ENCODE data around the gene RGS16.
"Not testable (repeated sequence)": the region's sequence is repeated elsewhere in the genome, so short reads cannot be mapped to it uniquely, and the experiment has no call there.

RGS16 gene

GRCh38 chr1:182604175-182605164 is at the start of gene RGS16:
Gene RGS16, minus strand, starts transcription at chr1:182604389. Its CDS starts 130 bp downstream, at chr1:182604259.
- DNase-seq = peak; percentile 96 to 97

DNA sequence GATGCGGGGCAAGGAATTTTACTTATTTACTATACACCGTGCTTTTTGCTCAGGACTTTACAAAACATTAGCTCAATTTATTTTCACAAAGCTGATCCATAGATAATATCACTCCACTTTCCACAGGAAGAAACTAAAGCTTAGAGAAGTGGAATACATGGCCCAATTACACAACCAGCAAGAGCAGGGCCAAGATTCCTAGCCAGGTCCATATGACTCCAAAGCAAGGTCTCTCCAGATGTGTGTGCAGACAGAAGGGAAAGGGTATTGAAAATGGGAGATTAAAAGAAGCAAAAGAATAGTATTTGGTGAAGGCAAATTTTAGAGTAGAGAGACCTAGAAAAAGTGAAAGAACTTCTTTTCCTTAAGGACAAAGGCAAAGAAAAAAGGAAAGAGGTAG is 49.8 kb upstream of the RGS16 start:
- no peak for DNase-seq

- no peak for DNase-seq
Measured at GRCh38 chr1:182652933-182653332, 48.7 kb upstream of the RGS16 start.

- DNase-seq = no peak
Measured at GRCh38 chr1:182651339-182651724, 47.1 kb upstream of the RGS16 start.

- DNase-seq = no peak
Measured at GRCh38 chr1:182650678-182651338, 46.6 kb upstream of the RGS16 start.

DNA sequence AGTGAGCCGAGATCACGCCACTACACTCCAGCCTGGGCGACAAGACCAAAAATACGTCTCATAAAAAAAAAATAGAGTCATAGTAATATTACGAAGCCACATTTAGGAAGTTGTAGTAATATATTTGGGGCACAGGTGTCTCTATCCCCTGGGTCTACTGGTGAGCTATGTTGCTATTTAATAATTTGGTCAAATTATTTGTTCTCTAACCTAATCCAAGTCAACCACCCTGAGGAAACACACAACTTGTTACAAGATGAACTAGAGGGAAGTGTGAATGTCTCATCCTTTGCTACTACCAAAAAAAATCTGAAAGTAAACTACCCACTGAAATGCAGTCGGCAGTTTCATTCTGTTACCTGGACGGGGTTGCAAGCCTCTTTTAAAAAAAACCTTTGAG is 44.9 kb upstream of the RGS16 start:
- DNase-seq = no peak

DNA sequence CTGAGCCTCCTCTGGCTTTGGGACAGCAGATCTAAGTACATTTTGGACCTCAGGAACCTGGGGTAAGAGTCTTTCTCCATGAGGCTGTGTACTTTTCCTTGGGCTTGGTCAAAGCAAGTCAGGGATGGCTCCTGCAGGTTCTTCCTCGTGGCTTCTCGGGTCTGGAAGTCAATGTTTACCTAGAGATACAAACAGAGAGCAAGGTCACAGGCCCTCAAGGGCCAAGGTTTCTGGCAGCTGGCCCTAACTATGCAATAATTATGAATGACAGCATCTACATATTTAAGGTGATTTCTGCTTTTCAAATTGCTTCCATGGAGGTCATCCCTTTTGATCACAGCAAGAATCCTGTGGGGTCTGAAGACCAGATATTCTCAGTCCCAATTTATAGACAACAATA is 42.5 kb upstream of the RGS16 start:
- DNase-seq = no peak

GRCh38 chr1:182644886-182645285 is 40.7 kb upstream of the RGS16 start:
- DNase-seq = no peak

DNA sequence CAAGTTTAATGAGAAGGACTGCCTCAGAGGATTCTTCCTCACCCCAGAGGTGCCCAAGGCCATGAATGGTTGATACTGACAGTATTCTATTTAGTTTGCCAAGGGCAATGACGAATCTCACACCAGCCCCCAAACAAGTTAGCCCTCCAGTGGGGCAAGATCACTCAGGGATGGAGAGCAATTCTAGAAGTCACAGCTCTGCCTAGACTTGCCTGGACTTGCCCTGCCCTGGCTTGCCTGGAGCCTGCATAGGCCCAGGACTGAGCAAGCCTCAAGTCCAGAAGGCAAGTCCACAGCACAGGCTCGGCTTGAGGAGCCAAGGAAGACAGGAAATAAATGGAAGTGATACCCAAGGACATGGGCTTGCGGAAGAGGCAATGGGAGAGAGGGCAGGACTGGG is 39.5 kb upstream of the RGS16 start:
- no peak for DNase-seq

- no peak for DNase-seq
Measured at GRCh38 chr1:182642461-182642860, 38.3 kb upstream of the RGS16 start.

DNA sequence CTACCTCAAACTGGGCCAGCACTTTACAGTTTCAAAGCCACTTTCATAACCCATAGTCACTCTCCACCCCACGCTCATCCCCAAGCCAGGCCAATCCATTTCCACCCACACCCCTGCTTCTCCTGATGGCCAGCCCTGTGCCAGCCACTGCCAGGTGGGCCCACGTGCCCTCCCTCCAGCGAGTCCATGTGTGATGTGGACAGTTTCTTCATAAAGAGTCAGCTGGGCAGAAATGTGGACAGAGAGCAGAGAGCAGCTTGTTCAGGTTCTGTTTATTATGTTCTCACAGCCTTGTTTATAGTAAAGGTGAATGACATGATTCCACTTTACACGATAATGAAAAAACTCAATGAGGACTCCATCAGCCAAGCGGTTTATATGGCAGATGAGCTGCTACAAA is 37.4 kb upstream of the RGS16 start:
- no peak for DNase-seq

DNA sequence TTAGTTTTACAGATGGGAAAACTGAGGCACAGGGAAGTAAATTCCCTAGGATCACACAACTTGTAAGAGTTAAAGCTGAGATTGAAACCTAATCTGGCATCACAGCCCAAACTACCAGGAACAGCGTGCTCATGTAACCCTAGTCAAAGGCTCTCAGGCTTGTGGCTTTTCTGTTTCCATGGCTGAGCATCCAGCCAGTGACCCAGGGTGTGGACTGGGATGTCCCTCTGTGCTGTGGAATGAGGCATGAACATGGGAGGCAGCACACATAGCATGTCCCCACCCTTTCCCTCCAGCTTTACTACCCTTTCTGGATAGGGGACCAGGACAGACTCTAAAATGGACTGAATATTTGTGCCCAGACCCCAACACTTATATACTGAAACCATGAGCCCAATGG is 35.1 kb upstream of the RGS16 start:
- DNase-seq = no peak

GRCh38 chr1:182637769-182638168 is 33.6 kb upstream of the RGS16 start:
- no peak for DNase-seq

GRCh38 chr1:182635871-182636270 is 31.7 kb upstream of the RGS16 start:
- no peak for DNase-seq

GRCh38 chr1:182634306-182635072 is 30.3 kb upstream of the RGS16 start:
- no peak for DNase-seq

DNA sequence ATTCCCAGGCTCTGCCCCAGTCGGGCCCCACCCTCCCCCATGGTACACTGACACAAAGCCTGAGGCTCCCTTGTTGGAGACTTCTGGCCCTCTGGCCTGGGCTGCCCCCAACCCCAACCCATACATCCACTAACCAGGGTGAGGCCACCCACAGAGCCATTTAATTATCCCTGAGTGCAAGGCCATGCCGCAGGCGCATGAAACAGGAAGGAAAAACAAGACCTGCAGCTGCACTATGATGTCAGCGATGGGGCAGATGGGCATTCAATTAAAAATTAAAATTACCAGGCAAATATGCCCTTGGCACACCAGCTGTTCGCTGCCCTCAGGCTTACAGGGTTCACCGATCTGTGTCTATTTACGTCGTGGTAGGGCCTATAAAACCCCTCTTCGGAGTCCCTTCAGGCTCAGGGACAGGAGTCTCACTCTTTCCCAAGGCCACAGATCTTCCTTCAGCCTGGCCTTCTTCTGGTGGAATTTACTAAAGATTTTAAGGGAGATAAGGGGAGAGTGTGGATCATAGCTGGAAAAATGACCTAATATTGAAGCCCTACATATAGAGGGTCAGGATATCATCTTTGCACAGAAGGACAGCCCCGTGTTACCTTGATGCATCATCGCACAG is 29.6 kb upstream of the RGS16 start:
- DNase-seq = no peak

DNA sequence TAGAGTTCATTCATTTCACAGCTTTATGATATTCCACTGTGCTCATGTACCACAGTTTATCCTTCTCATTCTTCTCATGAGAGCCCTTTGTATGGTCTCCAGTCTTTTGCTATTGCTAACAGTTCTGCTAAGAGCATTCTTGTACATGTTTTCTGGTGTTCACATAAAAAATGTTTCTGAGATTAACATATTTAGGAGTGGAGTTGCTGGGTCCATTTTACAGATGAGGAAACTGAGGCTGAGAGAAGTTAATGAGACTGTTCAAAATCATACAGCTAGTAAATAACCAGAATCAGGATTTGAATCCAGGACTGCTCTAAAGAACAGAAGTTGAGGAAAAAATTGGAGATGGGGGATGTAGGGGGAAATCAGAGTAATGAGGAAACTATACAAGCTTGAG is 28.8 kb upstream of the RGS16 start:
- no peak for DNase-seq

DNA sequence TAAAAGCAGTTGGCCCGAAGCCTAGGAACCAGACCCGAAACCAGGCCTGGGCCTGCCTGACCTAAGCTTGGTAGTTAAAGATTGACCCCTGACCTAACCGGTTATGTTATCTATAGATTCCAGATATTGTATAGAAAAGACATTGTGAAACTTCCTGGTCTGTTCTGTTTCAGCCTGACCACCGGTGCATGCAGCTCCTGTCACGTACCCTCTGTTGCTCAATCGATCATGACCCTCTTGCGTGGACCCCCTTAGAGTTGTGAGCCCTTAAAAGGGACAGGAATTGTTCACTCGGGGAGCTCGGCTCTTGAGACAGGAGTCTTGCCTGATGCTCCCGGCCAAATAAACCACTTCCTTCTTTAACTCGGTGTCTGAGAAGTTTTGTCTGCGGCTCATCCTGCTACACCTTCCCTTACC is 28.3 kb upstream of the RGS16 start:
- not testable (repeated sequence) for DNase-seq

GRCh38 chr1:182631954-182632353 is 27.8 kb upstream of the RGS16 start:
- no peak for DNase-seq

- no peak for DNase-seq
Measured at GRCh38 chr1:182631053-182631677, 27.0 kb upstream of the RGS16 start.

GRCh38 chr1:182630586-182630985 is 26.4 kb upstream of the RGS16 start:
- DNase-seq = no peak

DNA sequence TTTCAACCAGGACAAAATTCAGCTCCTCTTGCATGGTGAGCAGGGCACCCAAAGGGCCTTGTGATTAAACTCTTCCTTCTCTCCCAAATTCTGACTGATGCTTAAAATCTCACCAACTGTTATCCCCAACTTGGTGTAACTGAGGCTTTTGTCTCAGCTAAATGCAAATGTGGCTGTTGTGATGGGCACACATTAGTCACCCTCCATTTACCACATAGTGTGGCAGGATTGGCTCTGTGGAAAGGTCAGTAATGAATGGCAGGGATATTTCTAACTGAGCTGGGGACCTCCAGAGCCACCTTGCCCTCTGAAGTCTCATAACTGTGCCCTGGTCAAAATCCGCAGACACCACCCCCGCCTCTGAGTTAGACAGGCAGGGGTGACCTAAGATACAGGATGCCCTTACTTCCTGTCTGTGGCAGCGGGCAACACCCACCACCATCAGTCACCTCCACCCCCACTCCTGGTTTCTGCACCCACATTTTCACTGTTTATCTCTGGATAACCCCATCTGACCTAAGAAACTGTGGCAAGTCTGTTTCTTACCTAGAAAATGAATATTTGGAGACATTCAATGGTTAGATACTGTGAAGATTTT is 25.4 kb upstream of the RGS16 start:
- peak; percentile 82 to 85 for DNase-seq

All from activated T-cell treated with anti-CD3 and anti-CD28 coated beads, Interleukin-2, amount 50 U/mL, for 48 hours (primary cell).